Measurements from ENCODE around the gene GDAP1L1.
"Not testable (repeated sequence)": the region's sequence is repeated elsewhere in the genome, so short reads cannot be mapped to it uniquely, and the experiment has no call there.

GDAP1L1 gene

GRCh38 chr20:44228465-44229258 is 18.4 kb upstream of the GDAP1L1 start:
- no peaks in the 10 kb centered on the region for H3K36me3 ChIP-seq (ENCODE audit: control insufficient read depth, insufficient read depth, low read length)
- TF ChIP-seq CTCF (IDR thresholded peaks at IDR 0.05; ENCODE audit: insufficient read depth, low read length, poor library complexity, severe bottlenecking), result no peak
- H3K4me3 ChIP-seq (replicated peaks; ENCODE audit: low read depth, low read length), result no peak overlapping the region
- H3K27me3 ChIP-seq (replicated peaks; ENCODE audit: control insufficient read depth, insufficient read depth, low read length), result no peaks in the 10 kb centered on the region
- no peak for DNase-seq (ENCODE audit: extremely low read depth, insufficient read length)

GRCh38 chr20:44231193-44231592 is 15.9 kb upstream of the GDAP1L1 start:
- Histone ChIP-seq H3K27me3 (replicated peaks; ENCODE audit: control insufficient read depth, insufficient read depth, low read length) (no peaks in the 10 kb centered on the region), H3K4me3 (replicated peaks; ENCODE audit: low read depth, low read length) (no peak overlapping the region), H3K36me3 (ENCODE audit: control insufficient read depth, insufficient read depth, low read length) (no peaks in the 10 kb centered on the region)
- no peak for DNase-seq (ENCODE audit: extremely low read depth, insufficient read length)
- TF ChIP-seq CTCF (IDR thresholded peaks at IDR 0.05; ENCODE audit: insufficient read depth, low read length, poor library complexity, severe bottlenecking), result no peak

GRCh38 chr20:44231713-44232468 is 15.2 kb upstream of the GDAP1L1 start:
- TF ChIP-seq CTCF (IDR thresholded peaks at IDR 0.05; ENCODE audit: insufficient read depth, low read length, poor library complexity, severe bottlenecking), result no peak
- H3K36me3 ChIP-seq (ENCODE audit: control insufficient read depth, insufficient read depth, low read length), result no peaks in the 10 kb centered on the region
- no peak overlapping the region for H3K4me3 ChIP-seq (replicated peaks; ENCODE audit: low read depth, low read length)
- H3K27me3 ChIP-seq (replicated peaks; ENCODE audit: control insufficient read depth, insufficient read depth, low read length), result no peaks in the 10 kb centered on the region
- no peak for DNase-seq (ENCODE audit: extremely low read depth, insufficient read length)

GRCh38 chr20:44232469-44232856 is 14.6 kb upstream of the GDAP1L1 start:
- not testable (repeated sequence) for H3K36me3 ChIP-seq (ENCODE audit: control insufficient read depth, insufficient read depth, low read length)

GRCh38 chr20:44233436-44234016 is 13.6 kb upstream of the GDAP1L1 start:
- no peaks in the 10 kb centered on the region for H3K27me3 ChIP-seq (replicated peaks; ENCODE audit: control insufficient read depth, insufficient read depth, low read length)

More at GRCh38 chr20:44232469-44232856, 14.6 kb upstream of the GDAP1L1 start:
- not testable (repeated sequence) for H3K27me3 ChIP-seq (replicated peaks; ENCODE audit: control insufficient read depth, insufficient read depth, low read length); DNase-seq (ENCODE audit: extremely low read depth, insufficient read length); H3K4me3 ChIP-seq (replicated peaks; ENCODE audit: low read depth, low read length)

More at GRCh38 chr20:44233436-44234016, 13.6 kb upstream of the GDAP1L1 start:
- no peak for TF ChIP-seq CTCF (IDR thresholded peaks at IDR 0.05; ENCODE audit: insufficient read depth, low read length, poor library complexity, severe bottlenecking)
- H3K36me3 ChIP-seq (ENCODE audit: control insufficient read depth, insufficient read depth, low read length), result no peaks in the 10 kb centered on the region
- DNase-seq (ENCODE audit: extremely low read depth, insufficient read length), result no peak
- no peak overlapping the region for H3K4me3 ChIP-seq (replicated peaks; ENCODE audit: low read depth, low read length)

Data from GM06990 (cell line).